HCT116 (cell line): ENCODE data around the gene CLTC. TPM values are rescaled to one million over a fixed set of nuclear protein-coding genes. Genes with fewer than 3 reads are reported as not detected.

Experiments
- ATAC-seq: fragments of 200-7000 bp; cut with Tn5 transposase; 2 replicates; pipeline ENCODE4 v1.9.1; 2020; ENCODE audit warnings: mild to moderate bottlenecking, moderate library complexity
- BruUV-seq: library from RNA; stranded (reverse); fragments of 400-500 nt; replicated peaks from 2 replicates; lab custom pipeline; 2021; lab: Mats Ljungman, UMichigan
- CTCF ChIA-PET: fragments of 300-600 bp; sonication (Branson Sonifier 250); formaldehyde crosslinking; loops from one replicate; lab custom pipeline; 2021; ENCODE audit warnings: antibody characterized with exemption; lab: Charles Lee
- POLR2A ChIA-PET: fragments of 300-600, 350-600 bp; sonication (Branson Sonifier 250); formaldehyde crosslinking; loops from one replicate; lab custom pipeline; 2021; ENCODE audit warnings: antibody characterized with exemption; lab: Charles Lee
- RAD21 ChIA-PET, 2 experiments: fragments of 300-600 bp; sonication (Branson Sonifier 250); formaldehyde crosslinking; loops; one replicate each; lab custom pipeline; 2023; ENCODE audit warnings: low total read pairs in 2 of 2; ENCODE audit not compliant: uncharacterized antibody in 2 of 2, unreplicated experiment in 2 of 2, low non-redundant PET in 1 of 2; lab: Charles Lee
- DNase-seq: peaks from one replicate; pipeline ENCODE4 v3.0.0-alpha.2; 2010; ENCODE audit warnings: low read depth, low spot score
- H2AFZ ChIP-seq: fragments of 200-600 bp; shearing (Covaris generic), sonication (generic); 2 replicates; pipeline ENCODE4 v1.6.1; 2017; ENCODE audit warnings: low read depth, mixed run types, mixed read lengths, antibody characterized with exemption, low read length; ENCODE audit not compliant: poor library complexity, severe bottlenecking
- H3K27ac ChIP-seq: 2 replicates; pipeline ENCODE4 v1.5.1; 2012; ENCODE audit warnings: low read depth, low read length
- H3K27me3 ChIP-seq: fragments of 200-600 bp; sonication (generic); 2 replicates; pipeline ENCODE4 v1.6.1; 2016; ENCODE audit warnings: mixed run types, low read length, mixed read lengths; ENCODE audit not compliant: insufficient read depth
- H3K36me3 ChIP-seq, 2 experiments: fragments of 200-500 bp in 1 of 2; fragments of 200-600 bp in 1 of 2; sonication (Bioruptor generic) in 1 of 2; sonication (generic) in 1 of 2; 2 replicates each; pipeline versions ENCODE4 v1.5.1 to v1.6.1; 2014 to 2016; ENCODE audit warnings: low read length in 2 of 2, inconsistent platforms in 1 of 2, mixed read lengths in 1 of 2, mixed run types in 1 of 2; ENCODE audit not compliant: insufficient read depth in 2 of 2, control insufficient read depth in 1 of 2
- H3K4me1 ChIP-seq, 2 experiments: fragments of 200-600 bp in 1 of 2; sonication (generic) in 1 of 2; 2 replicates each; pipeline versions ENCODE4 v1.5.1 to v1.6.1; 2012 to 2017; ENCODE audit warnings: low read length in 2 of 2, inconsistent platforms in 1 of 2, mild to moderate bottlenecking in 1 of 2, mixed read lengths in 1 of 2, mixed run types in 1 of 2, moderate library complexity in 1 of 2; ENCODE audit not compliant: insufficient read depth in 2 of 2, control insufficient read depth in 1 of 2
- H3K4me2 ChIP-seq: fragments of 200-600 bp; sonication (generic); 2 replicates; pipeline ENCODE4 v1.6.1; 2017; ENCODE audit warnings: mixed run types, low read length, mixed read lengths
- H3K4me3 ChIP-seq, 2 experiments: fragments of 200-600 bp in 1 of 2; sonication (generic) in 1 of 2; replicated peaks in 1 of 2; 2 replicates each; pipeline ENCODE4 v1.5.1; 2011 to 2016; ENCODE audit warnings: low read length in 2 of 2, control low read depth in 1 of 2, low read depth in 1 of 2, mild to moderate bottlenecking in 1 of 2, mixed read lengths in 1 of 2, mixed run types in 1 of 2
- H3K79me2 ChIP-seq: fragments of 200-600 bp; sonication (generic); 2 replicates; pipeline ENCODE4 v1.6.1; 2017; ENCODE audit warnings: mild to moderate bottlenecking, mixed run types, low read length, moderate library complexity, mixed read lengths; ENCODE audit not compliant: insufficient read depth
- H3K9ac ChIP-seq: fragments of 200-600 bp; sonication (generic); 2 replicates; pipeline ENCODE4 v1.6.1; 2016; ENCODE audit warnings: low read length, mixed read lengths
- H3K9me2 ChIP-seq: fragments of 200-600 bp; sonication (generic), shearing (Covaris generic); 2 replicates; pipeline ENCODE4 v1.6.1; 2017; ENCODE audit warnings: mixed run types, mild to moderate bottlenecking, moderate library complexity; ENCODE audit not compliant: insufficient read depth
- H3K9me3 ChIP-seq, 2 experiments: fragments of 200-500 bp in 1 of 2; fragments of 200-600 bp in 1 of 2; sonication (Bioruptor generic) in 1 of 2; sonication (generic) in 1 of 2; 2 replicates each; pipeline ENCODE4 v1.6.1; 2014 to 2017; ENCODE audit warnings: low read length in 2 of 2, mixed read lengths in 2 of 2, inconsistent platforms in 1 of 2, low read depth in 1 of 2, mild to moderate bottlenecking in 1 of 2, mixed run types in 1 of 2, moderate library complexity in 1 of 2; ENCODE audit not compliant: control insufficient read depth in 1 of 2, insufficient read depth in 1 of 2
- H4K20me1 ChIP-seq: fragments of 200-600 bp; sonication (generic), shearing (Covaris generic); 2 replicates; pipeline ENCODE4 v1.6.1; 2017; ENCODE audit warnings: mixed run types, mild to moderate bottlenecking, moderate library complexity; ENCODE audit not compliant: insufficient read depth
- CBX3 ChIP-seq: IDR thresholded peaks from 2 replicates; pipeline ENCODE4 v1.6.1; 2012; ENCODE audit warnings: low read depth
- ELF1 ChIP-seq: IDR thresholded peaks from 2 replicates; pipeline ENCODE4 v1.6.1; 2012; ENCODE audit warnings: low read depth, borderline replicate concordance
- EZH2 ChIP-seq: fragments of 200-600 bp; sonication (generic); IDR thresholded peaks from 2 replicates; pipeline ENCODE4 v1.6.1; 2017; ENCODE audit warnings: antibody characterized with exemption, mixed run types
- ZNF274 ChIP-seq: fragments of 200-500 bp; sonication (Bioruptor generic); IDR thresholded peaks from 2 replicates; pipeline ENCODE4 v1.6.1; 2014; ENCODE audit warnings: mild to moderate bottlenecking, low read depth, low read length, inconsistent platforms
- intact Hi-C: fragments of 100-400 bp; cut with micrococcal nuclease; formaldehyde crosslinking; loops from 2 replicates; pipeline ENCODE4 v1.10.0; 2022
- total RNA-seq: library from RNA; stranded (reverse); gene quantifications from one replicate; pipeline ENCODE4 v1.2.1, GENCODE V29; 2021; ENCODE audit not compliant: unreplicated experiment
- TF ChIP-seq, protein P1 (sequence below): IDR thresholded peaks from 2 replicates; pipeline ENCODE4 v1.6.1; 2012; ENCODE audit warnings: low read depth
- TF ChIP-seq, protein P2 (sequence below): IDR thresholded peaks from 2 replicates; pipeline ENCODE4 v1.6.1; 2012

CLTC gene
- total RNA-seq, 1 experiment from 2014 or later, result 351 TPM

DNA sequence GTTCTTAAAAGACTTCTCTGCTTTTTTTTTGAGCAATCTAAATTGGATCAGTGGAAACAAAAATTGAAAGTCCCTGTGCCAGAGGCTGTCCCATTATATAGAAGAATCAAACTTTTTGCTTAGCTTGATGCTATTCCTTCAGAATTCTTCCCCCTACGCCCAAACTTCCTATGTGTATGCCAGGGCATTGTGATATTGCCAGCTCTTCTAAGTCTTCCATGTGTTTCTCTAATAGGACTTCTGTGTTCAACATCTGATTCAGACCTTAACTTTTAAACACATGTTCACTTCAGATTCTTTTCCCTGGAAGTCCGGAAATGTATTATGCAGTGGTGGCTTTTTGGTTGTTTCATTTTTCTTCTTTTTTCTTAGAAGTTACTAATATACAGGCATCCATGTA lies 68.8 kb downstream of the CLTC start:
- Histone ChIP-seq H3K4me3 (no peak overlapping the region), H3K36me3 (peaks cover 76 to 80% of the 10 kb centered on the region in 2 experiments)

More for the DNA sequence above, 68.8 kb downstream of the CLTC start:
- ATAC-seq, result no peak
- POLR2A ChIA-PET, result interaction anchor here (2.1 kb wide), 1 partner anchor 19 kb away, joined by 5 read pairs; the partner anchor contains the start of genes PTRH2 and VMP1
- H3K4me1 ChIP-seq, result no peaks in the 10 kb centered on the region
- TF ChIP-seq CBX3 (no peak), ELF1 (no peak), EZH2 (no peak), ZNF274 (no peak)
- TF ChIP-seq, protein P1, sequence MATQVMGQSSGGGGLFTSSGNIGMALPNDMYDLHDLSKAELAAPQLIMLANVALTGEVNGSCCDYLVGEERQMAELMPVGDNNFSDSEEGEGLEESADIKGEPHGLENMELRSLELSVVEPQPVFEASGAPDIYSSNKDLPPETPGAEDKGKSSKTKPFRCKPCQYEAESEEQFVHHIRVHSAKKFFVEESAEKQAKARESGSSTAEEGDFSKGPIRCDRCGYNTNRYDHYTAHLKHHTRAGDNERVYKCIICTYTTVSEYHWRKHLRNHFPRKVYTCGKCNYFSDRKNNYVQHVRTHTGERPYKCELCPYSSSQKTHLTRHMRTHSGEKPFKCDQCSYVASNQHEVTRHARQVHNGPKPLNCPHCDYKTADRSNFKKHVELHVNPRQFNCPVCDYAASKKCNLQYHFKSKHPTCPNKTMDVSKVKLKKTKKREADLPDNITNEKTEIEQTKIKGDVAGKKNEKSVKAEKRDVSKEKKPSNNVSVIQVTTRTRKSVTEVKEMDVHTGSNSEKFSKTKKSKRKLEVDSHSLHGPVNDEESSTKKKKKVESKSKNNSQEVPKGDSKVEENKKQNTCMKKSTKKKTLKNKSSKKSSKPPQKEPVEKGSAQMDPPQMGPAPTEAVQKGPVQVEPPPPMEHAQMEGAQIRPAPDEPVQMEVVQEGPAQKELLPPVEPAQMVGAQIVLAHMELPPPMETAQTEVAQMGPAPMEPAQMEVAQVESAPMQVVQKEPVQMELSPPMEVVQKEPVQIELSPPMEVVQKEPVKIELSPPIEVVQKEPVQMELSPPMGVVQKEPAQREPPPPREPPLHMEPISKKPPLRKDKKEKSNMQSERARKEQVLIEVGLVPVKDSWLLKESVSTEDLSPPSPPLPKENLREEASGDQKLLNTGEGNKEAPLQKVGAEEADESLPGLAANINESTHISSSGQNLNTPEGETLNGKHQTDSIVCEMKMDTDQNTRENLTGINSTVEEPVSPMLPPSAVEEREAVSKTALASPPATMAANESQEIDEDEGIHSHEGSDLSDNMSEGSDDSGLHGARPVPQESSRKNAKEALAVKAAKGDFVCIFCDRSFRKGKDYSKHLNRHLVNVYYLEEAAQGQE, result no peak
- TF ChIP-seq, protein P2, sequence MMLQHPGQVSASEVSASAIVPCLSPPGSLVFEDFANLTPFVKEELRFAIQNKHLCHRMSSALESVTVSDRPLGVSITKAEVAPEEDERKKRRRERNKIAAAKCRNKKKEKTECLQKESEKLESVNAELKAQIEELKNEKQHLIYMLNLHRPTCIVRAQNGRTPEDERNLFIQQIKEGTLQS, result no peak
- no peaks in the 10 kb centered on the region for H3K27me3 ChIP-seq
- no peak overlapping the region for H3K9ac ChIP-seq
- CTCF ChIA-PET, result interaction anchor here (1.2 to 1.5 kb wide), 2 partner anchors 45 to 65 kb away, joined by 3 read pairs; no protein-coding TSS in a partner anchor
- no TSS peak for BruUV-seq
- H3K9me2 ChIP-seq, result no peaks in the 10 kb centered on the region
- H2AFZ ChIP-seq, result no peak overlapping the region
- H3K27ac ChIP-seq, result no peak overlapping the region
- RAD21 ChIA-PET, result no interaction called here
- peaks cover 88% of the 10 kb centered on the region for H3K79me2 ChIP-seq
- H3K4me2 ChIP-seq, result no peak overlapping the region
- no peak for DNase-seq
- H3K9me3 ChIP-seq, result no peaks in the 10 kb centered on the region
- H4K20me1 ChIP-seq, result peaks cover 36% of the 10 kb centered on the region; the same call in 1 of the 2 replicates
- intact Hi-C loops, result no loop called here
